Bronchial epithelial cell (primary cell): ENCODE results near the gene ATP1A4. TPM values are rescaled to one million over a fixed set of nuclear protein-coding genes. Genes with fewer than 3 reads are reported as not detected.

ENCODE experiments used
- DNase-seq: peaks from one replicate; pipeline ENCODE4 v3.0.0-alpha.2; 2010; ENCODE audit warnings: low read depth
- FAIRE-seq: peaks from 2 replicates; lab custom pipeline; 2011; peaks lifted over from hg19 to GRCh38; lab: Jason Lieb, UNC
- H3K27me3 ChIP-seq: 2 replicates; pipeline ENCODE4 v1.5.1; 2011; ENCODE audit warnings: low read length; ENCODE audit not compliant: control insufficient read depth, insufficient read depth
- H3K36me3 ChIP-seq: 2 replicates; pipeline ENCODE4 v1.5.1; 2011; ENCODE audit warnings: low read length; ENCODE audit not compliant: control insufficient read depth, insufficient read depth
- H3K4me3 ChIP-seq: 2 replicates; pipeline ENCODE4 v1.5.1; 2011; ENCODE audit warnings: mild to moderate bottlenecking, low read depth, low read length, control low read depth
- total RNA-seq: library from RNA; depleted of rRNA; stranded (reverse); fragments of >200 nt; gene quantifications from 2 replicates; pipeline ENCODE4 v1.2.1, GENCODE V29; 2014
- TF ChIP-seq, protein P1 (sequence below): IDR thresholded peaks from 2 replicates; pipeline ENCODE4 v1.5.1; 2011; ENCODE audit warnings: mild to moderate bottlenecking, moderate library complexity, low read length, control low read depth, inconsistent platforms; ENCODE audit not compliant: insufficient read depth, severe bottlenecking

ATP1A4 gene
- total RNA-seq, 1 donor from 2014 or later, result not detected

- no peak overlapping the region for H3K4me3 ChIP-seq
- DNase-seq (no peak), FAIRE-seq (no peak)
- peaks cover 8% of the 10 kb centered on the region for H3K27me3 ChIP-seq
- no peaks in the 10 kb centered on the region for H3K36me3 ChIP-seq
- TF ChIP-seq, protein P1, sequence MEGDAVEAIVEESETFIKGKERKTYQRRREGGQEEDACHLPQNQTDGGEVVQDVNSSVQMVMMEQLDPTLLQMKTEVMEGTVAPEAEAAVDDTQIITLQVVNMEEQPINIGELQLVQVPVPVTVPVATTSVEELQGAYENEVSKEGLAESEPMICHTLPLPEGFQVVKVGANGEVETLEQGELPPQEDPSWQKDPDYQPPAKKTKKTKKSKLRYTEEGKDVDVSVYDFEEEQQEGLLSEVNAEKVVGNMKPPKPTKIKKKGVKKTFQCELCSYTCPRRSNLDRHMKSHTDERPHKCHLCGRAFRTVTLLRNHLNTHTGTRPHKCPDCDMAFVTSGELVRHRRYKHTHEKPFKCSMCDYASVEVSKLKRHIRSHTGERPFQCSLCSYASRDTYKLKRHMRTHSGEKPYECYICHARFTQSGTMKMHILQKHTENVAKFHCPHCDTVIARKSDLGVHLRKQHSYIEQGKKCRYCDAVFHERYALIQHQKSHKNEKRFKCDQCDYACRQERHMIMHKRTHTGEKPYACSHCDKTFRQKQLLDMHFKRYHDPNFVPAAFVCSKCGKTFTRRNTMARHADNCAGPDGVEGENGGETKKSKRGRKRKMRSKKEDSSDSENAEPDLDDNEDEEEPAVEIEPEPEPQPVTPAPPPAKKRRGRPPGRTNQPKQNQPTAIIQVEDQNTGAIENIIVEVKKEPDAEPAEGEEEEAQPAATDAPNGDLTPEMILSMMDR, result no peak
Measured at GRCh38 chr1:160139840-160140239, 11.6 kb upstream of the ATP1A4 start.

- DNase-seq (no peak), FAIRE-seq (no peak)
- H3K27me3 ChIP-seq, result peaks cover 6% of the 10 kb centered on the region
- H3K4me3 ChIP-seq, result no peak overlapping the region
- TF ChIP-seq, protein P1, result no peak
- no peaks in the 10 kb centered on the region for H3K36me3 ChIP-seq
Measured at GRCh38 chr1:160143695-160144094, 7.7 kb upstream of the ATP1A4 start.

- FAIRE-seq (no peak), DNase-seq (no peak)
- no peaks in the 10 kb centered on the region for H3K36me3 ChIP-seq
- TF ChIP-seq, protein P1, result no peak
- H3K27me3 ChIP-seq, result peaks cover 4% of the 10 kb centered on the region
- no peak overlapping the region for H3K4me3 ChIP-seq
Measured at GRCh38 chr1:160144921-160145320, 6.5 kb upstream of the ATP1A4 start.

- Histone ChIP-seq H3K36me3 (no peaks in the 10 kb centered on the region), H3K4me3 (no peak overlapping the region), H3K27me3 (peaks cover 4% of the 10 kb centered on the region)
- FAIRE-seq (no peak), DNase-seq (no peak)
- TF ChIP-seq, protein P1, result no peak
Measured at GRCh38 chr1:160146107-160146506, 5.3 kb upstream of the ATP1A4 start.

- no peak for DNase-seq
- no peak for FAIRE-seq
- no peaks in the 10 kb centered on the region for H3K36me3 ChIP-seq
- no peak overlapping the region for H3K4me3 ChIP-seq
- TF ChIP-seq, protein P1, result no peak
- H3K27me3 ChIP-seq, result peaks cover 2% of the 10 kb centered on the region
Measured at GRCh38 chr1:160148121-160148520, 3.3 kb upstream of the ATP1A4 start.

DNA sequence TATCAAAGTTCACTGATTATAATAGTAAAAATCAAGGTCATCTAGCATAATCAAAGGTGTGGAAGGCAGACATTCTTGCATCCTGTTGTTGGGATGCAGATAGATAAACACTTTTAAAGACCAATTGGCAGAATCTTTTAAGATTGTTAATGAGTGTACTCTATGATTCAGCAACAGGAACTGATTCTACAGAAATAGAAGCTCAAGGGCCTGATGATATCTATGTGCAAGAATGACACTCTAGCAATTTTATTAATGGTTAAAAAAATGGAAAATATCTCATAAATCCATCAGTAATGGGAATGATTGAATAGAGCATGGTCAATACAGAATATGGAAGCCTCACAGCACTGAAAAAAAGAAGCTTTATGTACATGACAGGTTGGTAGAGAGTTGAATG lies 2.2 kb upstream of the ATP1A4 start:
- no peaks in the 10 kb centered on the region for H3K36me3 ChIP-seq
- FAIRE-seq, result no peak
- H3K27me3 ChIP-seq, result no peaks in the 10 kb centered on the region
- TF ChIP-seq, protein P1, result no peak
- no peak overlapping the region for H3K4me3 ChIP-seq
- DNase-seq, result peak; percentile 44
